Liver (tissue), 9 donors: ENCODE data around the gene BCORL1. TPM values are rescaled to one million over a fixed set of nuclear protein-coding genes. Genes with fewer than 3 reads are reported as not detected.

Experiments used
- DNase-seq: peaks from one replicate; pipeline ENCODE4 v3.0.0-alpha.2; 2017; ENCODE audit warnings: low spot score
- H3K27ac ChIP-seq, 2 donors: one replicate each; pipeline ENCODE4 v1.7.0; 2013; ENCODE audit warnings: inconsistent platforms in 2 of 2, low read length in 2 of 2, control low read depth in 1 of 2, low read depth in 1 of 2, mild to moderate bottlenecking in 1 of 2
- H3K27me3 ChIP-seq, 4 donors: one replicate each; pipeline versions ENCODE4 v1.6.1 to v1.7.0; 2013; ENCODE audit warnings: low read length in 3 of 4, inconsistent platforms in 1 of 4, mild to moderate bottlenecking in 1 of 4, moderate library complexity in 1 of 4; ENCODE audit not compliant: control insufficient read depth in 4 of 4, insufficient read depth in 4 of 4
- H3K36me3 ChIP-seq, 4 donors: one replicate each; pipeline versions ENCODE4 v1.6.1 to v1.7.0; 2013; ENCODE audit warnings: low read length in 3 of 4, mild to moderate bottlenecking in 3 of 4, low read depth in 1 of 4, moderate library complexity in 1 of 4; ENCODE audit not compliant: control insufficient read depth in 4 of 4, insufficient read depth in 3 of 4
- H3K4me1 ChIP-seq, 4 donors: one replicate each; pipeline versions ENCODE4 v1.6.1 to v1.7.0; 2013; ENCODE audit warnings: low read length in 3 of 4, mild to moderate bottlenecking in 3 of 4, moderate library complexity in 1 of 4; ENCODE audit not compliant: control insufficient read depth in 4 of 4, insufficient read depth in 4 of 4
- H3K4me3 ChIP-seq, 3 donors: one replicate each; pipeline versions ENCODE4 v1.6.1 to v1.7.0; 2013; ENCODE audit warnings: low read length in 3 of 3, control low read depth in 1 of 3, low read depth in 1 of 3, mild to moderate bottlenecking in 1 of 3
- H3K9ac ChIP-seq, 2 donors: one replicate each; pipeline ENCODE4 v1.7.0; 2013; ENCODE audit warnings: low read length in 2 of 2, mild to moderate bottlenecking in 2 of 2, moderate library complexity in 2 of 2, control low read depth in 1 of 2, low read depth in 1 of 2
- H3K9me3 ChIP-seq, 4 donors: one replicate each; pipeline versions ENCODE4 v1.6.1 to v1.7.0; 2013; ENCODE audit warnings: low read length in 3 of 4; ENCODE audit not compliant: control insufficient read depth in 4 of 4
- EGR1 ChIP-seq, 2 donors: IDR thresholded peaks; 2 replicates each; pipeline ENCODE4 v1.6.1; 2016 to 2018; ENCODE audit warnings: antibody characterized with exemption in 2 of 2, low read depth in 2 of 2
- FOXA1 ChIP-seq: IDR thresholded peaks from 2 replicates; pipeline ENCODE4 v1.6.1; 2016; ENCODE audit warnings: antibody characterized with exemption
- FOXA2 ChIP-seq: IDR thresholded peaks from 2 replicates; pipeline ENCODE4 v1.6.1; 2016; ENCODE audit warnings: antibody characterized with exemption
- GABPA ChIP-seq, 2 donors: IDR thresholded peaks in 1 of 2; conservative IDR thresholded peaks in 1 of 2; 2 replicates each; pipeline ENCODE4 v1.6.1; 2016; ENCODE audit warnings: antibody characterized with exemption in 2 of 2, mild to moderate bottlenecking in 1 of 2, moderate library complexity in 1 of 2
- HNF4A ChIP-seq, 2 donors: conservative IDR thresholded peaks; 2 replicates each; pipeline ENCODE4 v1.6.1; 2016; ENCODE audit warnings: antibody characterized with exemption in 2 of 2, mild to moderate bottlenecking in 2 of 2
- JUND ChIP-seq, 2 donors: IDR thresholded peaks; 2 replicates each; pipeline ENCODE4 v1.6.1; 2016; ENCODE audit warnings: antibody characterized with exemption in 2 of 2
- MAX ChIP-seq: IDR thresholded peaks from 2 replicates; pipeline ENCODE4 v1.6.1; 2016; ENCODE audit warnings: antibody characterized with exemption
- NR2F2 ChIP-seq: IDR thresholded peaks from 2 replicates; pipeline ENCODE4 v1.6.1; 2016; ENCODE audit warnings: antibody characterized with exemption
- RAD21 ChIP-seq, 2 donors: IDR thresholded peaks; 2 replicates each; pipeline ENCODE4 v1.6.1; 2016; ENCODE audit warnings: antibody characterized with exemption in 2 of 2, mild to moderate bottlenecking in 2 of 2
- REST ChIP-seq: IDR thresholded peaks from 2 replicates; pipeline ENCODE4 v1.6.1; 2016; ENCODE audit warnings: antibody characterized with exemption, mild to moderate bottlenecking
- RXRA ChIP-seq, 2 donors: IDR thresholded peaks; 2 replicates each; pipeline ENCODE4 v1.6.1; 2017 to 2018; ENCODE audit warnings: antibody characterized with exemption in 2 of 2, mild to moderate bottlenecking in 1 of 2
- SP1 ChIP-seq: IDR thresholded peaks from 2 replicates; pipeline ENCODE4 v1.6.1; 2018; ENCODE audit warnings: antibody characterized with exemption, mild to moderate bottlenecking
- YY1 ChIP-seq: IDR thresholded peaks from 2 replicates; pipeline ENCODE4 v1.6.1; 2016; ENCODE audit warnings: antibody characterized with exemption, mild to moderate bottlenecking
- ZBTB33 ChIP-seq: IDR thresholded peaks from 2 replicates; pipeline ENCODE4 v1.6.1; 2016; ENCODE audit warnings: antibody characterized with exemption
- WGBS: extraction: QIAGEN DNeasy Blood & Tissue Kit; methylation state at CpG from one replicate; pipeline ENCODE4 v1.1.7; 2013; 5-methylcytosine and 5-hydroxymethylcytosine counted together
- polyA plus RNA-seq, 2 donors: library from polyadenylated mRNA; stranded (reverse) in 1 of 2; unstranded in 1 of 2; fragments of 200-250 nt in 1 of 2; fragments of >200 nt in 1 of 2; fragmentation: Nextera tagmentation in 1 of 2; extraction: Ambion mirVana in 1 of 2; gene quantifications; one replicate each; pipeline versions ENCODE4 v1.2.1 to v1.2.3, GENCODE V29; 2013 to 2015
- total RNA-seq, 2 donors: library from RNA; depleted of rRNA; stranded (reverse); fragments of >200 nt; gene quantifications; one replicate each; pipeline ENCODE4 v1.2.3, GENCODE V29; 2014
- TF ChIP-seq, protein P1 (sequence below): IDR thresholded peaks from 2 replicates; pipeline ENCODE4 v1.6.1; 2016; ENCODE audit warnings: antibody characterized with exemption
- donor health status: healthy.
- donor health status: healthy.
- donor health status: healthy.
- donor health status: healthy.
- donor health status: healthy.

BCORL1 gene
- total and polyA plus RNA-seq, 4 donors: 1.7 to 5.3 (median 2.1) TPM

- H3K27ac ChIP-seq: no peak overlapping the region
- no peaks in the 10 kb centered on the region for H3K4me1 ChIP-seq
- peak; percentile 31 for TF ChIP-seq SP1
- TF ChIP-seq GABPA (IDR thresholded peaks at IDR 0.05 in 1 of 2, conservative IDR thresholded peaks at IDR 0.05 in 1 of 2): no peak
- peak; percentile 79 for DNase-seq
- H3K36me3 ChIP-seq: peaks cover 2 to 35% (median 19%) of the 10 kb centered on the region in 4 donors
- no peaks in the 10 kb centered on the region for H3K27me3 ChIP-seq
- no peak overlapping the region for H3K4me3 ChIP-seq
- no peak overlapping the region for H3K9ac ChIP-seq
- WGBS: 38% methylated on average over 9 of the region's 9 CpGs
- H3K9me3 ChIP-seq: no peaks in the 10 kb centered on the region
Observed at GRCh38 chrX:130024127-130024526, 41.7 kb downstream of the BCORL1 start.

DNA sequence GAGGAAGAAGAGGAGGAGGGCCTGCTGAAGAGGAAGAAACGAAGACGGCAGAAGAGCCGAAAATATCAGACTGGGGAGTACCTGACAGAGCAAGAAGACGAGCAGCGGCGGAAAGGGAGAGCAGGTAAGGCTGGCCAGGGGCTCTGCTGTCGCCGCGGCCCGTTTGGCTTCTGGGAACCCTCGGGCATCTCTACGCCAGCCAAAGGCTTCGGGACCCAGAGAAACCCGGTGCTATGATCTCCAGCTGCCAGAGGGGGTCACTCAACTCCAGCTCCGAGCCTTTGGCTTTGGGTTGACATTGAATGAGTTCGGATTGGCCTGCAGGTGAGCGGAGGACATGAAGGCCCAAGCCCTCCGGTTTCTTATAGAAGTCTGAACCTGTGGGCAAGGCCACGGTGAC is 42.8 kb downstream of the BCORL1 start:
- DNase-seq: no peak
- H3K27ac ChIP-seq: no peak overlapping the region
- H3K9me3 ChIP-seq: no peaks in the 10 kb centered on the region
- H3K4me3 ChIP-seq: no peak overlapping the region
- H3K27me3 ChIP-seq: no peaks in the 10 kb centered on the region
- WGBS: 93% methylated on average over 19 of the region's 19 CpGs
- peaks cover 3 to 41% (median 22%) of the 10 kb centered on the region in 4 donors for H3K36me3 ChIP-seq
- H3K9ac ChIP-seq: no peak overlapping the region
- TF ChIP-seq HNF4A (conservative IDR thresholded peaks at IDR 0.05): no peak
- TF ChIP-seq JUND (IDR thresholded peaks at IDR 0.05): no peak
- TF ChIP-seq NR2F2: no peak
- TF ChIP-seq, protein P1, sequence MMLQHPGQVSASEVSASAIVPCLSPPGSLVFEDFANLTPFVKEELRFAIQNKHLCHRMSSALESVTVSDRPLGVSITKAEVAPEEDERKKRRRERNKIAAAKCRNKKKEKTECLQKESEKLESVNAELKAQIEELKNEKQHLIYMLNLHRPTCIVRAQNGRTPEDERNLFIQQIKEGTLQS: no peak
- TF ChIP-seq YY1: no peak
- no peak for TF ChIP-seq EGR1 (IDR thresholded peaks at IDR 0.05; ENCODE audit: low read depth in 2 of 2)
- no peak for TF ChIP-seq MAX
- TF ChIP-seq RXRA (IDR thresholded peaks at IDR 0.05): no peak
- TF ChIP-seq FOXA1: no peak
- no peak for TF ChIP-seq GABPA (IDR thresholded peaks at IDR 0.05 in 1 of 2, conservative IDR thresholded peaks at IDR 0.05 in 1 of 2)
- TF ChIP-seq ZBTB33: no peak
- TF ChIP-seq SP1: no peak
- H3K4me1 ChIP-seq: no peaks in the 10 kb centered on the region

- Histone ChIP-seq H3K27ac (no peak overlapping the region), H3K36me3 (peaks cover 3 to 31% (median 17%) of the 10 kb centered on the region in 4 donors), H3K9me3 (no peaks in the 10 kb centered on the region), H3K9ac (no peak overlapping the region), H3K27me3 (no peaks in the 10 kb centered on the region), H3K4me1 (no peaks in the 10 kb centered on the region), H3K4me3 (no peak overlapping the region)
- WGBS: 94% methylated on average over 4 of the region's 4 CpGs
- TF ChIP-seq SP1: no peak
- TF ChIP-seq, protein P1: no peak
- no peak for TF ChIP-seq GABPA (IDR thresholded peaks at IDR 0.05 in 1 of 2, conservative IDR thresholded peaks at IDR 0.05 in 1 of 2)
- TF ChIP-seq YY1: no peak
- no peak for TF ChIP-seq NR2F2
- no peak for TF ChIP-seq FOXA2
- no peak for TF ChIP-seq RAD21 (IDR thresholded peaks at IDR 0.05)
- no peak for TF ChIP-seq REST
- no peak for TF ChIP-seq JUND (IDR thresholded peaks at IDR 0.05)
- no peak for TF ChIP-seq ZBTB33
- no peak for DNase-seq
Observed at GRCh38 chrX:130027569-130027968, 45.1 kb downstream of the BCORL1 start.
